ENCODE measurements around the gene AKTIP. TPM values are rescaled to one million over a fixed set of nuclear protein-coding genes. Genes with fewer than 3 reads are reported as not detected.

AKTIP gene
- total RNA-seq, 1 experiment from 2014 or later, result 13.2 TPM

DNA sequence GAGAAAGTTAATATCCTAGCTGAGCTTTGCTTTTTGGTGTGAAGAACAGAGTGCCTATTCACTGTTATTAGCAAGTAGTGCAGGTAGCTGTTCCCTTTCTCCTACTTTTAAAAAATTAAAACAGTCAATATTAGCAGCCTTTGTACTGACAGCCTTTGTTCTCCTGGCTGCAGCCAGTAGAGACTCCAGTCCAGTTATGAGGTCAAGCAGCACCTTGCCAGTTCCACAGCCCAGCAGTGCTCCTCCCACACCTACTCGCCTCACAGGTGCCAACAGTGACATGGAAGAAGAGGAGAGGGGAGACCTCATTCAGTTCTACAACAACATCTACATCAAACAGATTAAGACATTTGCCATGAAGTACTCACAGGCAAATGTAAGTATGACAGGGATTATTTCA is 22.6 kb downstream of the AKTIP start:
- ChIA-PET CTCF (no interaction called here), POLR2A (ENCODE audit: unreplicated experiment) (no interaction called here)
- no peaks in the 10 kb centered on the region for H3K4me1 ChIP-seq (ENCODE audit: insufficient read depth, low read length)
- no peaks in the 10 kb centered on the region for H3F3A ChIP-seq (ENCODE audit: low read length, unreplicated experiment)
- no peak overlapping the region for H3K9ac ChIP-seq (ENCODE audit: low read length)
- H3K36me3 ChIP-seq (ENCODE audit: low read depth, low read length), result no peaks in the 10 kb centered on the region; the same call in 1 of the 2 replicates
- intact Hi-C loops (cut with micrococcal nuclease), result no loop called here
- H3K27ac ChIP-seq (ENCODE audit: low read length), result no peak overlapping the region
- H3K9me2 ChIP-seq (replicated peaks; ENCODE audit: low read length), result no peaks in the 10 kb centered on the region
- DNase-seq (no peak), ATAC-seq (no peak)
- H2AFZ ChIP-seq (ENCODE audit: low read length), result no peak overlapping the region
- H3K79me2 ChIP-seq (ENCODE audit: low read length), result no peaks in the 10 kb centered on the region
- H4K20me1 ChIP-seq (ENCODE audit: low read length), result no peaks in the 10 kb centered on the region
- TF ChIP-seq, protein P1, sequence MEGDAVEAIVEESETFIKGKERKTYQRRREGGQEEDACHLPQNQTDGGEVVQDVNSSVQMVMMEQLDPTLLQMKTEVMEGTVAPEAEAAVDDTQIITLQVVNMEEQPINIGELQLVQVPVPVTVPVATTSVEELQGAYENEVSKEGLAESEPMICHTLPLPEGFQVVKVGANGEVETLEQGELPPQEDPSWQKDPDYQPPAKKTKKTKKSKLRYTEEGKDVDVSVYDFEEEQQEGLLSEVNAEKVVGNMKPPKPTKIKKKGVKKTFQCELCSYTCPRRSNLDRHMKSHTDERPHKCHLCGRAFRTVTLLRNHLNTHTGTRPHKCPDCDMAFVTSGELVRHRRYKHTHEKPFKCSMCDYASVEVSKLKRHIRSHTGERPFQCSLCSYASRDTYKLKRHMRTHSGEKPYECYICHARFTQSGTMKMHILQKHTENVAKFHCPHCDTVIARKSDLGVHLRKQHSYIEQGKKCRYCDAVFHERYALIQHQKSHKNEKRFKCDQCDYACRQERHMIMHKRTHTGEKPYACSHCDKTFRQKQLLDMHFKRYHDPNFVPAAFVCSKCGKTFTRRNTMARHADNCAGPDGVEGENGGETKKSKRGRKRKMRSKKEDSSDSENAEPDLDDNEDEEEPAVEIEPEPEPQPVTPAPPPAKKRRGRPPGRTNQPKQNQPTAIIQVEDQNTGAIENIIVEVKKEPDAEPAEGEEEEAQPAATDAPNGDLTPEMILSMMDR (conservative IDR thresholded peaks at IDR 0.05; ENCODE audit: low read depth, low read length), result no peak
- H3K4me2 ChIP-seq (ENCODE audit: low read length), result no peak overlapping the region
- no peaks in the 10 kb centered on the region for H3K27me3 ChIP-seq (ENCODE audit: low read length)
- BruUV-seq (replicated peaks), result no TSS peak
- no peak overlapping the region for H3K4me3 ChIP-seq (ENCODE audit: low read length)
- H3K9me3 ChIP-seq (ENCODE audit: low read length), result no peaks in the 10 kb centered on the region

DNA sequence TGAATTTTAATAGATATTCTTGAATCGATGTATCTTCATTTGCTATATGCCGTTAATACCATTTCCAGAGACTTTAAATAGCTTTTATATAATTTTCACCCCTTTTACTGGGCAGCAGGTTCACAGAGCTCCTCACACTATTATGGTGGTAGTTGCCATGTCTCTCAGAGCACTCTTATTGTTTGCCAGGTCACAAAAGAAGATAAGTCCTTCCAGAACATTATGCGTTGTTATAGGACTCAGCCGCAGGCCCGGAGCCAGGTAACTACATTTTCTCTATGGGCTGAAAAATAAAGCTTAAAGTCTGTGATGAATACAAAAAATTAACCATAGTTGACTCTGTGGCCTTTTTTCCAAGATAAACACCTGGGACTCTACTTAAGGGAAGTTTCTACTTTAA is 24.0 kb downstream of the AKTIP start:
- H3K36me3 ChIP-seq (ENCODE audit: low read depth, low read length), result no peaks in the 10 kb centered on the region; the same call in 1 of the 2 replicates
- ChIA-PET CTCF (no interaction called here), POLR2A (ENCODE audit: unreplicated experiment) (no interaction called here)
- H3K79me2 ChIP-seq (ENCODE audit: low read length), result no peaks in the 10 kb centered on the region
- intact Hi-C loops (cut with micrococcal nuclease), result no loop called here
- H3K9me2 ChIP-seq (replicated peaks; ENCODE audit: low read length), result no peaks in the 10 kb centered on the region
- TF ChIP-seq, protein P1 (conservative IDR thresholded peaks at IDR 0.05; ENCODE audit: low read depth, low read length), result no peak
- TF ChIP-seq EZH2phosphoT487 (IDR thresholded peaks at IDR 0.05; ENCODE audit: borderline replicate concordance, low read length) (no peak), EZH2 (IDR thresholded peaks at IDR 0.05; ENCODE audit: low read length, unreplicated experiment) (no peak)
- H3K4me1 ChIP-seq (ENCODE audit: insufficient read depth, low read length), result no peaks in the 10 kb centered on the region
- H3K9ac ChIP-seq (ENCODE audit: low read length), result no peak overlapping the region
- ATAC-seq (no peak), DNase-seq (no peak)
- H2AFZ ChIP-seq (ENCODE audit: low read length), result no peak overlapping the region
- no peaks in the 10 kb centered on the region for H3F3A ChIP-seq (ENCODE audit: low read length, unreplicated experiment)
- no peaks in the 10 kb centered on the region for H4K20me1 ChIP-seq (ENCODE audit: low read length)
- no peaks in the 10 kb centered on the region for H3K9me3 ChIP-seq (ENCODE audit: low read length)
- H3K4me3 ChIP-seq (ENCODE audit: low read length), result no peak overlapping the region
- no peak overlapping the region for H3K4me2 ChIP-seq (ENCODE audit: low read length)
- H3K27ac ChIP-seq (ENCODE audit: low read length), result no peak overlapping the region
- BruUV-seq (replicated peaks), result no TSS peak
- H3K27me3 ChIP-seq (ENCODE audit: low read length), result no peaks in the 10 kb centered on the region

DNA sequence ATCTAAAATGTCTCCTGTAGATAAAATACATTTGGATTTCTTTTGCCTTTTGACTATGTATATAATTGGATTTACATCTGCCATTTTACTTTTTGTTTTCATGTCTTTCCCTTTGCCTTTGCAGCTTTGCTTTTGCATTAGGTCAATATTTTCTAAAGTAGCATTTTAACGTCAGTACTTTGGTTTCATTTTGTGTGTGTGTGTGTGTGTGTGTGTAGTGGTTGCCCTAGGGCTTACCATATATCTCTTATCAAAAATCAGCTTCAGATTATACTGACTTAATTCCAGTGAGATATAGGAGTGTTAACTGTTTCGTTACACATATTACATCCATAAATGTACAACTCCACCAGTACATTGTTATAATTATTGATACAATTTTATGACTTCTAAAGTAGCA is 26.1 kb downstream of the AKTIP start:
- CTCF ChIA-PET, result no interaction called here
- Histone ChIP-seq H3F3A (ENCODE audit: low read length, unreplicated experiment) (no peaks in the 10 kb centered on the region), H3K9me2 (replicated peaks; ENCODE audit: low read length) (no peaks in the 10 kb centered on the region), H3K79me2 (ENCODE audit: low read length) (no peaks in the 10 kb centered on the region), H3K9me3 (ENCODE audit: low read length) (no peaks in the 10 kb centered on the region), H3K9ac (ENCODE audit: low read length) (no peak overlapping the region), H3K4me3 (ENCODE audit: low read length) (no peak overlapping the region), H3K4me2 (ENCODE audit: low read length) (no peak overlapping the region), H3K27me3 (ENCODE audit: low read length) (no peaks in the 10 kb centered on the region), H3K36me3 (ENCODE audit: low read depth, low read length) (no peaks in the 10 kb centered on the region), H3K27ac (ENCODE audit: low read length) (no peak overlapping the region), H3K4me1 (ENCODE audit: insufficient read depth, low read length) (no peaks in the 10 kb centered on the region), H2AFZ (ENCODE audit: low read length) (no peak overlapping the region), H4K20me1 (ENCODE audit: low read length) (no peaks in the 10 kb centered on the region)
- intact Hi-C loops (cut with micrococcal nuclease), result no loop called here
- BruUV-seq (replicated peaks), result no TSS peak
- DNase-seq (no peak), ATAC-seq (no peak)
- POLR2A ChIA-PET (ENCODE audit: unreplicated experiment), result no interaction called here
- TF ChIP-seq, protein P1 (conservative IDR thresholded peaks at IDR 0.05; ENCODE audit: low read depth, low read length), result no peak
- TF ChIP-seq EZH2 (IDR thresholded peaks at IDR 0.05; ENCODE audit: low read length, unreplicated experiment), result no peak
